ENCODE measurements around the gene RBM46.

DNA sequence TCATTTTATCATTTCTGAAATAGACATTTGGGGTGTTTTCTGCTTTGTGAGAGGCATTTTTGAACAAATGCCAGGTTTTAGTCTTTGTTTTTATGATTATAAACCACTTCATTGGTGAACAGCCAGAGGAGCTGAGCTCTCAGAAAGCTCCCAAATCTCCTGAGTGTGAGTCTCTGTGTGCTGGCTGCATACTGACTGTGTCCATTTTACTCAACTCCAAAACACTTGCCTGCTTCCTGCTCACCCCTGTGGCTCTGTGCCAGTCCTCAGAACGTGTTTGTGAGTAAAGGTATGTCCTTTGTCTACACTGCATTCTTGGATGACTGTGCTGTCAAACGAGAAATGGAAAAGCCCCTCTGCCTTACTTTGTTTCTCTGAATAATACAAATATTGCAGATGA is 42.6 kb upstream of the RBM46 start:
- TF ChIP-seq MYC (IDR thresholded peaks at IDR 0.05; ENCODE audit: insufficient read depth, insufficient read length, insufficient replicate concordance, low read length, severe bottlenecking) (no peak), EZH2 (IDR thresholded peaks at IDR 0.05; ENCODE audit: borderline replicate concordance, control insufficient read depth, low read depth, low read length) (no peak), EP300 (IDR thresholded peaks at IDR 0.05; ENCODE audit: borderline replicate concordance in 1 of 2, control insufficient read depth in 1 of 2, low read depth in 2 of 2, low read length in 2 of 2) (no peak), SIN3A (IDR thresholded peaks at IDR 0.05; ENCODE audit: low read depth, low read length) (no peak), ZNF274 (IDR thresholded peaks at IDR 0.05; ENCODE audit: insufficient read depth, insufficient read length) (no peak), POLR2A (IDR thresholded peaks at IDR 0.05; ENCODE audit: low read depth, low read length) (no peak), SIX5 (IDR thresholded peaks at IDR 0.05; ENCODE audit: low read depth, low read length, severe bottlenecking) (no peak), KDM1A (IDR thresholded peaks at IDR 0.05; ENCODE audit: borderline replicate concordance) (no peak), RFX5 (IDR thresholded peaks at IDR 0.05; ENCODE audit: low read depth, low read length) (no peak)
- TF ChIP-seq, protein P1, sequence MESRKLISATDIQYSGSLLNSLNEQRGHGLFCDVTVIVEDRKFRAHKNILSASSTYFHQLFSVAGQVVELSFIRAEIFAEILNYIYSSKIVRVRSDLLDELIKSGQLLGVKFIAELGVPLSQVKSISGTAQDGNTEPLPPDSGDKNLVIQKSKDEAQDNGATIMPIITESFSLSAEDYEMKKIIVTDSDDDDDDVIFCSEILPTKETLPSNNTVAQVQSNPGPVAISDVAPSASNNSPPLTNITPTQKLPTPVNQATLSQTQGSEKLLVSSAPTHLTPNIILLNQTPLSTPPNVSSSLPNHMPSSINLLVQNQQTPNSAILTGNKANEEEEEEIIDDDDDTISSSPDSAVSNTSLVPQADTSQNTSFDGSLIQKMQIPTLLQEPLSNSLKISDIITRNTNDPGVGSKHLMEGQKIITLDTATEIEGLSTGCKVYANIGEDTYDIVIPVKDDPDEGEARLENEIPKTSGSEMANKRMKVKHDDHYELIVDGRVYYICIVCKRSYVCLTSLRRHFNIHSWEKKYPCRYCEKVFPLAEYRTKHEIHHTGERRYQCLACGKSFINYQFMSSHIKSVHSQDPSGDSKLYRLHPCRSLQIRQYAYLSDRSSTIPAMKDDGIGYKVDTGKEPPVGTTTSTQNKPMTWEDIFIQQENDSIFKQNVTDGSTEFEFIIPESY (IDR thresholded peaks at IDR 0.05): no peak
- TF ChIP-seq, protein P2, sequence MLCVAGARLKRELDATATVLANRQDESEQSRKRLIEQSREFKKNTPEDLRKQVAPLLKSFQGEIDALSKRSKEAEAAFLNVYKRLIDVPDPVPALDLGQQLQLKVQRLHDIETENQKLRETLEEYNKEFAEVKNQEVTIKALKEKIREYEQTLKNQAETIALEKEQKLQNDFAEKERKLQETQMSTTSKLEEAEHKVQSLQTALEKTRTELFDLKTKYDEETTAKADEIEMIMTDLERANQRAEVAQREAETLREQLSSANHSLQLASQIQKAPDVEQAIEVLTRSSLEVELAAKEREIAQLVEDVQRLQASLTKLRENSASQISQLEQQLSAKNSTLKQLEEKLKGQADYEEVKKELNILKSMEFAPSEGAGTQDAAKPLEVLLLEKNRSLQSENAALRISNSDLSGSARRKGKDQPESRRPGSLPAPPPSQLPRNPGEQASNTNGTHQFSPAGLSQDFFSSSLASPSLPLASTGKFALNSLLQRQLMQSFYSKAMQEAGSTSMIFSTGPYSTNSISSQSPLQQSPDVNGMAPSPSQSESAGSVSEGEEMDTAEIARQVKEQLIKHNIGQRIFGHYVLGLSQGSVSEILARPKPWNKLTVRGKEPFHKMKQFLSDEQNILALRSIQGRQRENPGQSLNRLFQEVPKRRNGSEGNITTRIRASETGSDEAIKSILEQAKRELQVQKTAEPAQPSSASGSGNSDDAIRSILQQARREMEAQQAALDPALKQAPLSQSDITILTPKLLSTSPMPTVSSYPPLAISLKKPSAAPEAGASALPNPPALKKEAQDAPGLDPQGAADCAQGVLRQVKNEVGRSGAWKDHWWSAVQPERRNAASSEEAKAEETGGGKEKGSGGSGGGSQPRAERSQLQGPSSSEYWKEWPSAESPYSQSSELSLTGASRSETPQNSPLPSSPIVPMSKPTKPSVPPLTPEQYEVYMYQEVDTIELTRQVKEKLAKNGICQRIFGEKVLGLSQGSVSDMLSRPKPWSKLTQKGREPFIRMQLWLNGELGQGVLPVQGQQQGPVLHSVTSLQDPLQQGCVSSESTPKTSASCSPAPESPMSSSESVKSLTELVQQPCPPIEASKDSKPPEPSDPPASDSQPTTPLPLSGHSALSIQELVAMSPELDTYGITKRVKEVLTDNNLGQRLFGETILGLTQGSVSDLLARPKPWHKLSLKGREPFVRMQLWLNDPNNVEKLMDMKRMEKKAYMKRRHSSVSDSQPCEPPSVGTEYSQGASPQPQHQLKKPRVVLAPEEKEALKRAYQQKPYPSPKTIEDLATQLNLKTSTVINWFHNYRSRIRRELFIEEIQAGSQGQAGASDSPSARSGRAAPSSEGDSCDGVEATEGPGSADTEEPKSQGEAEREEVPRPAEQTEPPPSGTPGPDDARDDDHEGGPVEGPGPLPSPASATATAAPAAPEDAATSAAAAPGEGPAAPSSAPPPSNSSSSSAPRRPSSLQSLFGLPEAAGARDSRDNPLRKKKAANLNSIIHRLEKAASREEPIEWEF (IDR thresholded peaks at IDR 0.05; ENCODE audit: insufficient replicate concordance, low read depth, low read length): no peak
- TF ChIP-seq, protein P3, sequence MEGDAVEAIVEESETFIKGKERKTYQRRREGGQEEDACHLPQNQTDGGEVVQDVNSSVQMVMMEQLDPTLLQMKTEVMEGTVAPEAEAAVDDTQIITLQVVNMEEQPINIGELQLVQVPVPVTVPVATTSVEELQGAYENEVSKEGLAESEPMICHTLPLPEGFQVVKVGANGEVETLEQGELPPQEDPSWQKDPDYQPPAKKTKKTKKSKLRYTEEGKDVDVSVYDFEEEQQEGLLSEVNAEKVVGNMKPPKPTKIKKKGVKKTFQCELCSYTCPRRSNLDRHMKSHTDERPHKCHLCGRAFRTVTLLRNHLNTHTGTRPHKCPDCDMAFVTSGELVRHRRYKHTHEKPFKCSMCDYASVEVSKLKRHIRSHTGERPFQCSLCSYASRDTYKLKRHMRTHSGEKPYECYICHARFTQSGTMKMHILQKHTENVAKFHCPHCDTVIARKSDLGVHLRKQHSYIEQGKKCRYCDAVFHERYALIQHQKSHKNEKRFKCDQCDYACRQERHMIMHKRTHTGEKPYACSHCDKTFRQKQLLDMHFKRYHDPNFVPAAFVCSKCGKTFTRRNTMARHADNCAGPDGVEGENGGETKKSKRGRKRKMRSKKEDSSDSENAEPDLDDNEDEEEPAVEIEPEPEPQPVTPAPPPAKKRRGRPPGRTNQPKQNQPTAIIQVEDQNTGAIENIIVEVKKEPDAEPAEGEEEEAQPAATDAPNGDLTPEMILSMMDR (IDR thresholded peaks at IDR 0.05 in 2 of 3, conservative IDR thresholded peaks at IDR 0.05 in 1 of 3; ENCODE audit: control insufficient read depth in 2 of 3, extremely low read depth in 1 of 3, insufficient read depth in 1 of 3, low read depth in 3 of 3, low read length in 3 of 3): no peak
- TF ChIP-seq, protein P4, sequence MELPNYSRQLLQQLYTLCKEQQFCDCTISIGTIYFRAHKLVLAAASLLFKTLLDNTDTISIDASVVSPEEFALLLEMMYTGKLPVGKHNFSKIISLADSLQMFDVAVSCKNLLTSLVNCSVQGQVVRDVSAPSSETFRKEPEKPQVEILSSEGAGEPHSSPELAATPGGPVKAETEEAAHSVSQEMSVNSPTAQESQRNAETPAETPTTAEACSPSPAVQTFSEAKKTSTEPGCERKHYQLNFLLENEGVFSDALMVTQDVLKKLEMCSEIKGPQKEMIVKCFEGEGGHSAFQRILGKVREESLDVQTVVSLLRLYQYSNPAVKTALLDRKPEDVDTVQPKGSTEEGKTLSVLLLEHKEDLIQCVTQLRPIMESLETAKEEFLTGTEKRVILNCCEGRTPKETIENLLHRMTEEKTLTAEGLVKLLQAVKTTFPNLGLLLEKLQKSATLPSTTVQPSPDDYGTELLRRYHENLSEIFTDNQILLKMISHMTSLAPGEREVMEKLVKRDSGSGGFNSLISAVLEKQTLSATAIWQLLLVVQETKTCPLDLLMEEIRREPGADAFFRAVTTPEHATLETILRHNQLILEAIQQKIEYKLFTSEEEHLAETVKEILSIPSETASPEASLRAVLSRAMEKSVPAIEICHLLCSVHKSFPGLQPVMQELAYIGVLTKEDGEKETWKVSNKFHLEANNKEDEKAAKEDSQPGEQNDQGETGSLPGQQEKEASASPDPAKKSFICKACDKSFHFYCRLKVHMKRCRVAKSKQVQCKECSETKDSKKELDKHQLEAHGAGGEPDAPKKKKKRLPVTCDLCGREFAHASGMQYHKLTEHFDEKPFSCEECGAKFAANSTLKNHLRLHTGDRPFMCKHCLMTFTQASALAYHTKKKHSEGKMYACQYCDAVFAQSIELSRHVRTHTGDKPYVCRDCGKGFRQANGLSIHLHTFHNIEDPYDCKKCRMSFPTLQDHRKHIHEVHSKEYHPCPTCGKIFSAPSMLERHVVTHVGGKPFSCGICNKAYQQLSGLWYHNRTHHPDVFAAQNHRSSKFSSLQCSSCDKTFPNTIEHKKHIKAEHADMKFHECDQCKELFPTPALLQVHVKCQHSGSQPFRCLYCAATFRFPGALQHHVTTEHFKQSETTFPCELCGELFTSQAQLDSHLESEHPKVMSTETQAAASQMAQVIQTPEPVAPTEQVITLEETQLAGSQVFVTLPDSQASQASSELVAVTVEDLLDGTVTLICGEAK (IDR thresholded peaks at IDR 0.05; ENCODE audit: borderline replicate concordance): no peak
